ENCODE data around the gene HECTD4. TPM values are rescaled to one million over a fixed set of nuclear protein-coding genes. Genes with fewer than 3 reads are reported as not detected.

Gene HECTD4
- total RNA-seq, 1 donor, result 37.1 TPM

- H3K4me3 ChIP-seq (ENCODE audit: low read depth, low read length), result no peak overlapping the region
- DNase-seq (ENCODE audit: low read depth), result no peak
- TF ChIP-seq CTCF (IDR thresholded peaks at IDR 0.05; ENCODE audit: insufficient read depth, low read depth, low read length), result no peak
Observed at GRCh38 chr12:112370199-112370598, 12.0 kb downstream of the HECTD4 start.

- H3K4me3 ChIP-seq (ENCODE audit: low read depth, low read length), result no peak overlapping the region
- DNase-seq (ENCODE audit: low read depth), result no peak
- no peak for TF ChIP-seq CTCF (IDR thresholded peaks at IDR 0.05; ENCODE audit: insufficient read depth, low read depth, low read length)
Observed at GRCh38 chr12:112368856-112369255, 13.4 kb downstream of the HECTD4 start.

GRCh38 chr12:112367965-112368364 lies 14.3 kb downstream of the HECTD4 start:
- TF ChIP-seq CTCF (IDR thresholded peaks at IDR 0.05; ENCODE audit: insufficient read depth, low read depth, low read length), result no peak
- H3K4me3 ChIP-seq (ENCODE audit: low read depth, low read length), result no peak overlapping the region

GRCh38 chr12:112362310-112362709 lies 19.9 kb downstream of the HECTD4 start:
- TF ChIP-seq CTCF (IDR thresholded peaks at IDR 0.05; ENCODE audit: insufficient read depth, low read depth, low read length), result no peak
- H3K4me3 ChIP-seq (ENCODE audit: low read depth, low read length), result no peak overlapping the region
- no peak for DNase-seq (ENCODE audit: low read depth)

More at GRCh38 chr12:112367965-112368364, 14.3 kb downstream of the HECTD4 start:
- no peak for DNase-seq (ENCODE audit: low read depth)

- no peak for TF ChIP-seq CTCF (IDR thresholded peaks at IDR 0.05; ENCODE audit: insufficient read depth, low read depth, low read length)
- no peak for DNase-seq (ENCODE audit: low read depth)
- no peak overlapping the region for H3K4me3 ChIP-seq (ENCODE audit: low read depth, low read length)
Observed at GRCh38 chr12:112361271-112361670, 21.0 kb downstream of the HECTD4 start.

- no peak for DNase-seq (ENCODE audit: low read depth)
- no peak for TF ChIP-seq CTCF (IDR thresholded peaks at IDR 0.05; ENCODE audit: insufficient read depth, low read depth, low read length)
- no peak overlapping the region for H3K4me3 ChIP-seq (ENCODE audit: low read depth, low read length)
Observed at GRCh38 chr12:112359290-112359689, 22.9 kb downstream of the HECTD4 start.

- TF ChIP-seq CTCF (IDR thresholded peaks at IDR 0.05; ENCODE audit: insufficient read depth, low read depth, low read length), result no peak
- no peak for DNase-seq (ENCODE audit: low read depth)
- H3K4me3 ChIP-seq (ENCODE audit: low read depth, low read length), result no peak overlapping the region
Observed at GRCh38 chr12:112357214-112357613, 25.0 kb downstream of the HECTD4 start.

Data from fibroblast of villous mesenchyme (primary cell).